ENCODE measurements around the gene POLE4.

- TF ChIP-seq CTCF (conservative IDR thresholded peaks at IDR 0.05 in 1 of 2, IDR thresholded peaks at IDR 0.05 in 1 of 2; ENCODE audit: low read depth in 1 of 2, low read length in 2 of 2) (no peak), EZH2 (IDR thresholded peaks at IDR 0.05; ENCODE audit: low read length, missing control alignments) (no peak)
These were observed 13.3 kb upstream of the POLE4 start for GRCh38 chr2:74944987-74945787.

Measured in fibroblast of lung (primary cell).